ENCODE measurements around the gene C19orf67.

The C19orf67 gene

GRCh38 chr19:14107581-14108461, 22.2 kb upstream of the C19orf67 start:
- DNase-seq (ENCODE audit: low spot score): no peak

DNA sequence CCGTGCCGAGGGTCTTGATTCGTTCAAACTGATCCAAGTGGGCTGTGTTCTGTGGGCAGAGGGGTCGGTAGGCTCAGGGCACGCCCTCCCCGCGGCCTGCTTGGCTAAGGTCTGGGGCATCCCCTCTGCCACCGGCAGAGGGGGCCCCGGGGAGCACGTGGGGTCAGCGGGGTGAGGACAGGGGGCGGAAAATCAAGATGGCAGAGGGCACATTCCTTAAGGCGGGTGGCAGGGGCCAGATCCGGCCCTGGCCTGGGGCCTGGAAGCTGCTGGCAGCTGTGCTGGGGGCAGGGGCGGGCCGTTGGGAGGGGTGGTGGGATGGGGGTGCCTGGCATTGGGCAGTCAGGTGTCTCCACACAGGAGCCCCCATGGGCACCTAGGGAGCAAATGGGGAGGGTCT, 21.3 kb upstream of the C19orf67 start:
- DNase-seq (ENCODE audit: low spot score): no peak

- no peak for DNase-seq (ENCODE audit: low spot score)
Measured at GRCh38 chr19:14105680-14106079, 20.1 kb upstream of the C19orf67 start.

- no peak for DNase-seq (ENCODE audit: low spot score)
Measured at GRCh38 chr19:14103310-14103709, 17.7 kb upstream of the C19orf67 start.

DNA sequence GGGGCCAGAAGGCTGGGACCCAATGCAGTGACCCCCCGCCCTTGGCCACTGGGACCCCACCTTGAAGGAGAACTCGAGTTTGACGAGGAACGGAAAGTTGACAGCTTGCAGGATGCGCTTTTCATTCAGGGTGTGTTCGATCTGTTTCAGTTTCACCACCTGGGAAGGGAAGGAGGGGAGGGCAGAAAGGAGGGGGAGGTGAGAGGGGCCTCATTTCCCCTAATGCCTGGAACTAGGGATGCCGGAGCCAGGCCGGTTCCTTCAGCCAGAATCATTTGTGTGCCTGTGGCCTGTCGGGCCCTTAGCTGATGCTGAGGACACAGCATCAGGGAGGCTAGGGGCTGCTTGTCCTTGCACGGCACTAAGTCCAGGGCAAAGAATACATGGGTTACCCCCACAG, 17.2 kb upstream of the C19orf67 start:
- DNase-seq (ENCODE audit: low spot score): no peak

- DNase-seq (ENCODE audit: low spot score): no peak
Measured at GRCh38 chr19:14102102-14102696, 16.6 kb upstream of the C19orf67 start.

GRCh38 chr19:14101003-14101545, 15.5 kb upstream of the C19orf67 start:
- DNase-seq (ENCODE audit: low spot score): no peak

GRCh38 chr19:14097532-14098151, 12.1 kb upstream of the C19orf67 start:
- no peak for DNase-seq (ENCODE audit: low spot score)

DNA sequence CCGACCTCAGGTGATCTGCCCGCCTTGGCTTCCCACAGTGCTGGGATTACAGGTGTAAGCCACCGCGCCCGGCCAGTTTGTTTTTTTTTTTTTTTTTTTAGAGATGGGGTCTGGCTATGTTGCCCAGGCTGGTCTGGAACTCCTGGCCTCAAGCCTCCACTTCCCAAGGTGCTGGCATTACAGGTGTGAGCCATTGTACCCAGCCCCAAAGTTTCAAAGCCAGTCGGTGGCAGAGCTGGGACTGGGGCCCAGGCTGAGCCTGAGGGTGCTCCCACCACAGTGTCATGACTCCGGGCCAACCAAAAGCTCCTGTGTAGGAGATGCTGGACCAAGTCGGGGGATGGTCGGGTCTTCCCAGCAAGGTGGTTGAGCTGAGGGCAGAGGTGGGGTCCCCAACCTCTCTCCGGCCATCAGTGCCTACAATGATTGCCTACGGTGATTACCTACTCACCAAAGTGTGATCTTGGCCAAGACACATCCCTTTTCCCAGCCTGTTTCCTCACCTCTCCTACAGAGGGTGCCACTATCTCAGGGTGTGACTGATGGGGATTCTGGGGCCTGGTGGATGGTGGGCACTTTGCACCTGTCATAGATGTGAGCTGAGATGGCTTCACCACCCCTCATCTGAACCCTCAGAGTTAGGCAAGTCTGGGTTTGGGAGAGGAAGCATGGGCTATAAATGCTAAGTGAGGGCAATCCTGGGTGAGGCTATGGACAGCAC, 10.8 kb upstream of the C19orf67 start:
- DNase-seq (ENCODE audit: low spot score): no peak

GRCh38 chr19:14094854-14095253, 9.3 kb upstream of the C19orf67 start:
- no peak for DNase-seq (ENCODE audit: low spot score)

DNA sequence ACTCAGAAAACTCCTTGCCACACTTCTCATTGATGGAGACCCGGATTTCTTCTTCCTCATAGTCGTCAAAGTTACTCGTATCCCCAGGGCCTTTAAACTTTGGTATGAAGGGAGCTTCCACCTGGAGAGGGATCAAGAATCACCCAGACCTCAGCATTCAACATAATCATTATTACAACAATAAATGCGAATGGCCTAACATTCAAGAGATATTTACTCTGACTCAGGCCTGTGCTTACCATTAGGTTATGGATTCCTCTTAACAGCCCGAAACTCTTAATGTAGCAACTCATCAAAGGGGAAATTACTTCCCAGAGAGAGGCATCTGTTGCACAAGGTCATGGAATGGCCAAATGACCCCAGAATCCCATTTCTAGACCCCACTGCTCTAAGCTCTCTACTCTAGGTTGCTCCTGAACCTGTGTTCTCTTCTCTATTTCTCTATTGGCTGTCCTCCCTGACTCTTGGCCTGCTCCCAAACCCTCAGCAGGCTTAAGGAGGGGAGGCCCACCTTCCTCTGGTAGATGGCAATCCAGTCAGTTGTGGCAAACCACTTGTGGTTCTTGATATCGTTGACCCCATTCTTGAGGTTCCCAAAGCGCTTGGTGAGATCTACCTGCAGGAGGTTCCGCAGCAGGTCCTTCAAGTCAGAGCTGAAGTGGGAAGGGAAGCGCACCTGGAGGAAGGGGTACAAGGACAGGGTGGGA, 7.7 kb upstream of the C19orf67 start:
- no peak for DNase-seq (ENCODE audit: low spot score)

GRCh38 chr19:14091813-14092462, 6.4 kb upstream of the C19orf67 start:
- DNase-seq (ENCODE audit: low spot score): no peak

DNA sequence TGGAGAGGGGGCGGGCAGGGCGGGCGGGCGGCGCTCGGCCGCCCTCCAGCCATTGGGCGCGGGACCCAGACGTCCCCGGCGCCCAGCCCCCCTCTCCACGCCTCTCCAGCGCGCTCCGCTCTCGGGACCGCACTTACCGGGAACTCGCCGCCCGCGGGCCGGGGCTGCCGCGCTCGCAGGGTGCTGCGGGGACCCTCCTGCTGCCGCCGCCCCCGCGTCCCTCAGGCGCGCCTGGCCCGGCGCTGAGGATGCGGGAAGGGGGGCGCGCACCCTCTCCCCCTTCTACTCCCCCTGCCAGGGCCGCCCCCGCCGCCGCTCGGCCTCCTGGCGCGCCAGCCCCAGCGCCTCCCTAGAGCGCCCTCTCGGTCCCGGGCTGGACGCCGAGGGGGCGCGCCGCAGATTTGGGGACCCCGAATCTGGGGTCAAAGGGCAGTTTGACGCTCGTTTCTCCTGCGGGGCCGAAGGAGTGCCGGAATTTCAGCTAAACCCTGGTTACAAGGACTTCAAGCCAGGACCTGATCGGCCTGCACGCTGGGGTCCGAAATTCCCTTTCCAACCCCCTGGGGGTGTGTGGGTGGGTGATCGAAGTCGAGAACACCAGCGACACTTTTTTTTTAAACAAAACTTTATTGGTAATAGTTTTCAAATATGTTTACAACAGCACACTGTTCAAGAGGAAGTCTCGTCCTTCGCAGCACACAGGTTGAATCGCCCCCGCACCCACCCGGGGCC, 5.7 kb upstream of the C19orf67 start:
- DNase-seq (ENCODE audit: low spot score): no peak

DNA sequence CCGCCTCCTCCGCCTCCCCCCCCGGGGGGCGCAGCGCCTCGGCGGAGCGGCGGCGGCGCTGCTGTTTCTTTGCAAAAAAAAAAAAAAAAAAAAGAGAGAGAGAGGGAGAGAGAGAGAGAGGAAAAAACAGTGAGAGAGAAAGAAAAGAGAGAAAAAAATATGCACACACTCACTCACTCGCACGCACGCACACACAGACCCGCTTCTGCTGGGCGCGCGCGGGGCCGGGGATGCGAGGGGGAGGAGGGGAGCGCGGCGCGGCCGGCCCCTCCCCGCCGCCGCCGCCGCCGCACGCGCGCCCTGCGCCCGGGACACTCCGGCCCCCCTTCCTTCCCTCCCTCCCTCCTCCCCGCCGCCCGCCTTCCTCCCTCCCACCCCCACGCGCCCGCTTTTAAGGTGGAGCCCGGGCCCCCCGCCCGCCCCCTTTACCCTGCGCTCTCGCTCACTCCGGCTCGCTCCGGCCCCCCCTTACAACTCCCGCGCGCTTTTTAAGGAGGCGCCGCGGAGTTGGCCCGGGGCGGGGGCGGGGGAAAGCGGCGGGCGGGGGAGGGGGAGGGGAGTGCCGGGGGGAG, 5.0 kb upstream of the C19orf67 start, which contains the start of gene SAMD1:
Gene SAMD1, minus strand, starts transcription at position 243 of the 572 bp plus-strand sequence.
- DNase-seq (ENCODE audit: low spot score): peak; percentile 71

GRCh38 chr19:14089662-14090508, 4.3 kb upstream of the C19orf67 start:
- DNase-seq (ENCODE audit: low spot score): no peak

- no peak for DNase-seq (ENCODE audit: low spot score)
Measured at GRCh38 chr19:14089412-14089661, 3.8 kb upstream of the C19orf67 start.

- DNase-seq (ENCODE audit: low spot score): no peak
Measured at GRCh38 chr19:14088634-14089411, 3.2 kb upstream of the C19orf67 start.

GRCh38 chr19:14086098-14086497, 515 bp upstream of the C19orf67 start:
- no peak for DNase-seq (ENCODE audit: low spot score)

DNA sequence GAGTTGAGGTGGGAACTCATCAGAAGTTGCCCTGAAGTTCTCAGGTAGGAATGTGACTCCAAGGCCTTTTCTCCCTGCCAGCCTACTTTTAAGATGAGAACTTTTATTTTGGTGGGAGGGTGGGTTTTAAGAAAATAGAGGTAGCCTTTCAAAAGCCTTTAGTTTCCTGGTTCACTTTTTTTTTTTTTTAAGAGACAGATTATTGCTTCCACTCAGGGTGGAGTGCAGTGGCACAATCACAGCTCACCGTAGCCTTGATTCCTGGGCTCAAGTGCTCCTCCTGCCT, 3.0 kb downstream of the C19orf67 start:
- DNase-seq (ENCODE audit: low spot score): no peak
